Measurements from ENCODE around the gene RGS16.
"Not testable (repeated sequence)": the region's sequence is repeated elsewhere in the genome, so short reads cannot be mapped to it uniquely, and the experiment has no call there.

The RGS16 gene, protein sequence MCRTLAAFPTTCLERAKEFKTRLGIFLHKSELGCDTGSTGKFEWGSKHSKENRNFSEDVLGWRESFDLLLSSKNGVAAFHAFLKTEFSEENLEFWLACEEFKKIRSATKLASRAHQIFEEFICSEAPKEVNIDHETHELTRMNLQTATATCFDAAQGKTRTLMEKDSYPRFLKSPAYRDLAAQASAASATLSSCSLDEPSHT

DNA sequence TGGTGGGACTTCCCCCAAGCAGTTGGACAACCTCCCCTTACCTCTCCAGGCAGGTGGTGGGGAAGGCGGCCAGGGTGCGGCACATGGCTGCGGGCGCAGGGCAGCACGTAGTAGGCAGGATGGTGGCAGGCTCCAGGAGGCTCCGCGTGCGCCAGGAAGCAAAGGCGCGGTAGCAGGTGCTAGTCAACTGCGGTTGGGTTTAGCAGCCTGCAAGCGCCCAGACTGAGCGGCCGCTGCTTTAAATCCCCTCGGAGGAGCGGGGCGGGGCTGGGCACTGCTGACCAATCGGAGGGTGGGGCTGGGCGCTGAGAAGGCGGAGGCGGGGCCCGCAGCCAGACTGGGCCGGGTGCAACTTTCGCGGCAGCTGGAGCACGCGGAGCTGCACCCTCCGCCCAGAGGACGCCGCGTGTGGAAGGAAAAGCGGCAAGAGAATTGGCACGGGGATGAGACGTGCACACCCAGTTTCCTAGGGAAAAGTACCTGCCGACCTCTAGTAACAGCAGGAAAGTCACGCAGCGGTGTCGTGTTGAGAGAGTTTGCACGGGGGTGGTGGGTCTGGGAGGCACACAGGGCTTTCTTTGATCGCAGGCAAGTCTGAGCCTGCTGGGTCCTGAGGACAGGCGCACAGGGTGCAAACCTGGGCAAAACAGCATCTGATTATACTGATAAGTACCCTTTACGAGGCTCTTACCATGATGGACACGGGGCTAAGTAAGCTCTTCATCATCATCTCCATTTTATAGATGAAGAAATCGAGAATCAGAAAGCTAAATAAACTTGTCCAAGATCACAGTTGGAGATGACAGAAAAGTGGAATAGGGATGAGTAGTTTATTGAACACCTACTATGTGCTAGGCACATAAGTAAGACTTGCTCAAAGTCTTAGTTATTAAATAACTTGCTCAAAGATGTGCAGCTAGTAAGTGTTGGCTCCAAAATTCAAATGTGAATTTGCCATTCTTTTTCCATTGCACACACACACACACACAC is at the start of gene RGS16:
RGS16 (minus strand) TSS at position 215 of the 990 bp plus-strand sequence; CDS start at position 85, 130 bp downstream.
- peak; percentile 92 to 94 for DNase-seq (ENCODE audit: low read depth in 2 of 2)

GRCh38 chr1:182653986-182654385 is 49.8 kb upstream of the RGS16 start:
- DNase-seq (ENCODE audit: low read depth in 2 of 2), result no peak

- no peak for DNase-seq (ENCODE audit: low read depth in 2 of 2)
Measured at GRCh38 chr1:182652933-182653332, 48.7 kb upstream of the RGS16 start.

- no peak for DNase-seq (ENCODE audit: low read depth in 2 of 2)
Measured at GRCh38 chr1:182651339-182651724, 47.1 kb upstream of the RGS16 start.

GRCh38 chr1:182650678-182651338 is 46.6 kb upstream of the RGS16 start:
- no peak for DNase-seq (ENCODE audit: low read depth in 2 of 2)

DNA sequence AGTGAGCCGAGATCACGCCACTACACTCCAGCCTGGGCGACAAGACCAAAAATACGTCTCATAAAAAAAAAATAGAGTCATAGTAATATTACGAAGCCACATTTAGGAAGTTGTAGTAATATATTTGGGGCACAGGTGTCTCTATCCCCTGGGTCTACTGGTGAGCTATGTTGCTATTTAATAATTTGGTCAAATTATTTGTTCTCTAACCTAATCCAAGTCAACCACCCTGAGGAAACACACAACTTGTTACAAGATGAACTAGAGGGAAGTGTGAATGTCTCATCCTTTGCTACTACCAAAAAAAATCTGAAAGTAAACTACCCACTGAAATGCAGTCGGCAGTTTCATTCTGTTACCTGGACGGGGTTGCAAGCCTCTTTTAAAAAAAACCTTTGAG is 44.9 kb upstream of the RGS16 start:
- DNase-seq (ENCODE audit: low read depth in 2 of 2), result no peak

DNA sequence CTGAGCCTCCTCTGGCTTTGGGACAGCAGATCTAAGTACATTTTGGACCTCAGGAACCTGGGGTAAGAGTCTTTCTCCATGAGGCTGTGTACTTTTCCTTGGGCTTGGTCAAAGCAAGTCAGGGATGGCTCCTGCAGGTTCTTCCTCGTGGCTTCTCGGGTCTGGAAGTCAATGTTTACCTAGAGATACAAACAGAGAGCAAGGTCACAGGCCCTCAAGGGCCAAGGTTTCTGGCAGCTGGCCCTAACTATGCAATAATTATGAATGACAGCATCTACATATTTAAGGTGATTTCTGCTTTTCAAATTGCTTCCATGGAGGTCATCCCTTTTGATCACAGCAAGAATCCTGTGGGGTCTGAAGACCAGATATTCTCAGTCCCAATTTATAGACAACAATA is 42.5 kb upstream of the RGS16 start:
- no peak for DNase-seq (ENCODE audit: low read depth in 2 of 2)

GRCh38 chr1:182644886-182645285 is 40.7 kb upstream of the RGS16 start:
- DNase-seq (ENCODE audit: low read depth in 2 of 2), result no peak

DNA sequence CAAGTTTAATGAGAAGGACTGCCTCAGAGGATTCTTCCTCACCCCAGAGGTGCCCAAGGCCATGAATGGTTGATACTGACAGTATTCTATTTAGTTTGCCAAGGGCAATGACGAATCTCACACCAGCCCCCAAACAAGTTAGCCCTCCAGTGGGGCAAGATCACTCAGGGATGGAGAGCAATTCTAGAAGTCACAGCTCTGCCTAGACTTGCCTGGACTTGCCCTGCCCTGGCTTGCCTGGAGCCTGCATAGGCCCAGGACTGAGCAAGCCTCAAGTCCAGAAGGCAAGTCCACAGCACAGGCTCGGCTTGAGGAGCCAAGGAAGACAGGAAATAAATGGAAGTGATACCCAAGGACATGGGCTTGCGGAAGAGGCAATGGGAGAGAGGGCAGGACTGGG is 39.5 kb upstream of the RGS16 start:
- no peak for DNase-seq (ENCODE audit: low read depth in 2 of 2)

DNA sequence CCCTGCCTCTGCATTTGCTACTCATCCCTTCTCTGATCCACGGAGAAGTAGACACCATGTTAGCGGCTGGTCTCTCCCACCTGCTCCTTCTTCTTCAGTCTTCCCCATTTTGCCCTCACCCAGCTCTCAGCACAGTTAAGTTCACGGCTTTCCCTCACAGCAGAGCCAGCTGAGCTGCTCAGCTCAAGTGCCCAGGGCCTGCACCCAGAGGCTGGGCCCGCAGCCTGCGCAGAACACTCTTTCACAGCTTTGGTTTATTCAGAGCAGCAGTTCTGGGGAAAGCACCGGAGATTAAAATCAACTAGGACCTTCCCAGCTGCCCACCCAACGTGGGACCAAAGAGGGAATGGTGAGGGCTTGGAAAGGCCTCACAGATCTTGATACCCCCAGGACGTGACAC is 38.3 kb upstream of the RGS16 start:
- DNase-seq (ENCODE audit: low read depth in 2 of 2), result no peak

DNA sequence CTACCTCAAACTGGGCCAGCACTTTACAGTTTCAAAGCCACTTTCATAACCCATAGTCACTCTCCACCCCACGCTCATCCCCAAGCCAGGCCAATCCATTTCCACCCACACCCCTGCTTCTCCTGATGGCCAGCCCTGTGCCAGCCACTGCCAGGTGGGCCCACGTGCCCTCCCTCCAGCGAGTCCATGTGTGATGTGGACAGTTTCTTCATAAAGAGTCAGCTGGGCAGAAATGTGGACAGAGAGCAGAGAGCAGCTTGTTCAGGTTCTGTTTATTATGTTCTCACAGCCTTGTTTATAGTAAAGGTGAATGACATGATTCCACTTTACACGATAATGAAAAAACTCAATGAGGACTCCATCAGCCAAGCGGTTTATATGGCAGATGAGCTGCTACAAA is 37.4 kb upstream of the RGS16 start:
- DNase-seq (ENCODE audit: low read depth in 2 of 2), result no peak

DNA sequence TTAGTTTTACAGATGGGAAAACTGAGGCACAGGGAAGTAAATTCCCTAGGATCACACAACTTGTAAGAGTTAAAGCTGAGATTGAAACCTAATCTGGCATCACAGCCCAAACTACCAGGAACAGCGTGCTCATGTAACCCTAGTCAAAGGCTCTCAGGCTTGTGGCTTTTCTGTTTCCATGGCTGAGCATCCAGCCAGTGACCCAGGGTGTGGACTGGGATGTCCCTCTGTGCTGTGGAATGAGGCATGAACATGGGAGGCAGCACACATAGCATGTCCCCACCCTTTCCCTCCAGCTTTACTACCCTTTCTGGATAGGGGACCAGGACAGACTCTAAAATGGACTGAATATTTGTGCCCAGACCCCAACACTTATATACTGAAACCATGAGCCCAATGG is 35.1 kb upstream of the RGS16 start:
- no peak for DNase-seq (ENCODE audit: low read depth in 2 of 2)

GRCh38 chr1:182637769-182638168 is 33.6 kb upstream of the RGS16 start:
- no peak for DNase-seq (ENCODE audit: low read depth in 2 of 2)

GRCh38 chr1:182635871-182636270 is 31.7 kb upstream of the RGS16 start:
- DNase-seq (ENCODE audit: low read depth in 2 of 2), result no peak

DNA sequence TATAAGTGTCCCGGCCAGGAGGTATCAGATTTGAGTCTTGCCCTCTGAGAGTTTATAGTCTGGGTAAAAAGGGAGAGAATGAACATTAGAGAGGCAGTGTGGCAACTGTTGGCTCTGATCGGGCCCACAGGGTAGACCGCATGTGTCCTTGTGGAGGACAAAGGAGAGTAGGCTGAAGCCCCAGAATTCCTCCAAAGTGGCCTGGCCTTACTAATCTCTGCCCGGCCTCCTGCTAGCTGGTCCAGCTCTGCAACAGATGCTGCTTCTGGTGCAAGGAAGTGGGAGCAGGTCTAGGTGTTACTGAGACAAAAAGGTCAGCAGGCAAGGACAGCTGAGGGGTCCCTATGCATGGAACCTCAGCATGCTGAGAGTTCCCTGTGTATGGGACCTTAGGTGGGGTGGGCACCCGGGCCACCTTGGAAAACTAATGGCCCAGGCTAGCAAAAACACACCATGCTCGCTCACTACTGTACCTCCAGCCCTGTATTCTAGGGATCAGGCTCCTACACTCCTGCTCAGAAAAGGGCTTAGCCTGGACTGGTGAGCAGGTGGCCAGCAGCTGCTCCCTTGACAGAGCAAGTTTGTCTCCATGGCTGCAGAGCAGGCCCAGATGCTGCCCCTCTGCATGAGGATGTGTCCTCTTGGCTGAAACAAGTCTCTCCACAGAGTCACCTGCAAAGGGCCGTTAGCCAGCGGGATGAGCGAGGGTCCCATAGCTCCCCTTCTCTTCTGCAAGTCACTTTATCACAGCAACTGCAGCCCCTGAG is 30.3 kb upstream of the RGS16 start:
- DNase-seq (ENCODE audit: low read depth in 2 of 2), result no peak

DNA sequence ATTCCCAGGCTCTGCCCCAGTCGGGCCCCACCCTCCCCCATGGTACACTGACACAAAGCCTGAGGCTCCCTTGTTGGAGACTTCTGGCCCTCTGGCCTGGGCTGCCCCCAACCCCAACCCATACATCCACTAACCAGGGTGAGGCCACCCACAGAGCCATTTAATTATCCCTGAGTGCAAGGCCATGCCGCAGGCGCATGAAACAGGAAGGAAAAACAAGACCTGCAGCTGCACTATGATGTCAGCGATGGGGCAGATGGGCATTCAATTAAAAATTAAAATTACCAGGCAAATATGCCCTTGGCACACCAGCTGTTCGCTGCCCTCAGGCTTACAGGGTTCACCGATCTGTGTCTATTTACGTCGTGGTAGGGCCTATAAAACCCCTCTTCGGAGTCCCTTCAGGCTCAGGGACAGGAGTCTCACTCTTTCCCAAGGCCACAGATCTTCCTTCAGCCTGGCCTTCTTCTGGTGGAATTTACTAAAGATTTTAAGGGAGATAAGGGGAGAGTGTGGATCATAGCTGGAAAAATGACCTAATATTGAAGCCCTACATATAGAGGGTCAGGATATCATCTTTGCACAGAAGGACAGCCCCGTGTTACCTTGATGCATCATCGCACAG is 29.6 kb upstream of the RGS16 start:
- DNase-seq (ENCODE audit: low read depth in 2 of 2), result no peak

DNA sequence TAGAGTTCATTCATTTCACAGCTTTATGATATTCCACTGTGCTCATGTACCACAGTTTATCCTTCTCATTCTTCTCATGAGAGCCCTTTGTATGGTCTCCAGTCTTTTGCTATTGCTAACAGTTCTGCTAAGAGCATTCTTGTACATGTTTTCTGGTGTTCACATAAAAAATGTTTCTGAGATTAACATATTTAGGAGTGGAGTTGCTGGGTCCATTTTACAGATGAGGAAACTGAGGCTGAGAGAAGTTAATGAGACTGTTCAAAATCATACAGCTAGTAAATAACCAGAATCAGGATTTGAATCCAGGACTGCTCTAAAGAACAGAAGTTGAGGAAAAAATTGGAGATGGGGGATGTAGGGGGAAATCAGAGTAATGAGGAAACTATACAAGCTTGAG is 28.8 kb upstream of the RGS16 start:
- no peak for DNase-seq (ENCODE audit: low read depth in 2 of 2)

- DNase-seq (ENCODE audit: low read depth in 2 of 2), result not testable (repeated sequence)
Measured at GRCh38 chr1:182632441-182632857, 28.3 kb upstream of the RGS16 start.

- DNase-seq (ENCODE audit: low read depth in 2 of 2), result no peak
Measured at GRCh38 chr1:182631954-182632353, 27.8 kb upstream of the RGS16 start.

DNA sequence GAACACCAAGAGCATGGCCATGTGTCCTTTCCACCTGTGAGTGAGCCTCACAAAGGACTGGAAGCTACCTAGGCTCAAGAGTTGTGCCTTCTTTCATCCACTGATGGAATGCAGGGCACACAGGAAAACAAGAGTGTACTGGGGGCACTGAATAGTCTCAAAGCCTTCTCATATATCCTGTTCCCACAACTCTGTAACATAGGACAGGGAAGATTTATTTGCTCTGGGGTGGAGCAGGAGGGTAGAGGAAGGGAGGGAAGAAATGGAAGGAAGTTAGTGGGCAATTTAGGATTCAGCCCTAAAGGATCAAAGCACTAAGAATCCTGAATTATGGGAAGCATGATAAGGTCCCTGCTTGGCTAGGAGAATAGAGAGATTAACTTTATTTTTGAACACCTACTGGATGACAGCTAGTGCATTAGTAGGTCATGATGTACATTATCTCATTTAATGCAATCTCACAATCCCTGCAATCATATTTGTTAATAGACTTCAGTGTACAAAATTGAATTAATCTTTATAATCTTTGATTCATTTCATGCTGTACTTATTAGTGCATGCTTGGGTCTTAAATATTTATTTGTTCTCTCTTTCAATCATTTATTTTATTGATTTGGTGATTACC is 27.0 kb upstream of the RGS16 start:
- no peak for DNase-seq (ENCODE audit: low read depth in 2 of 2)

- no peak for DNase-seq (ENCODE audit: low read depth in 2 of 2)
Measured at GRCh38 chr1:182630586-182630985, 26.4 kb upstream of the RGS16 start.
